ENCODE results near the gene CASP8AP2.
"Not testable (repeated sequence)": the region's sequence is repeated elsewhere in the genome, so short reads cannot be mapped to it uniquely, and the experiment has no call there.

The CASP8AP2 gene

DNA sequence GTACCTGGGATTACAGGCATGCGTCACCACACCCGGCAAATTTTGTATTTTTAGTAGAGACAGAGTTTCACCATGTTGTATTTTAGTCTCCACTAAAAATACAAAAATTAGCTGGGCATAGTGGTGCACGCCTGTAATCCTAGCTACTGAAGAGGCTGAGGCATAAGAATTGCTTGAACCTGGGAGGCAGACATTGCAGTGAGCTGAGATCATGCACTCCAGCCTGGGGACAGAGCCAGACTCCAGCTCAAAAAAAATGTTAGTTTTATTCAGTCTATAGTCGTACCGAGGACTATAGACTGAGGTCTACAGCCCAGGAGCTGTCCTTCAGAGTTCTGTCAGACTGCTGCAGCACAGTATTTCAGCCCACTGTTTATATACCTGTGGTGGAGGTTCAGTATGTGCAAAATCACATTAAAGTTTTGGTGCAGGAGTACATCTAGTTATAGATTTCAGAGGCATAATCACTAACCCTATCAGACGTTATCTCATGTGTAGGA lies 3.6 kb upstream of the CASP8AP2 start:
- no peak for DNase-seq

DNA sequence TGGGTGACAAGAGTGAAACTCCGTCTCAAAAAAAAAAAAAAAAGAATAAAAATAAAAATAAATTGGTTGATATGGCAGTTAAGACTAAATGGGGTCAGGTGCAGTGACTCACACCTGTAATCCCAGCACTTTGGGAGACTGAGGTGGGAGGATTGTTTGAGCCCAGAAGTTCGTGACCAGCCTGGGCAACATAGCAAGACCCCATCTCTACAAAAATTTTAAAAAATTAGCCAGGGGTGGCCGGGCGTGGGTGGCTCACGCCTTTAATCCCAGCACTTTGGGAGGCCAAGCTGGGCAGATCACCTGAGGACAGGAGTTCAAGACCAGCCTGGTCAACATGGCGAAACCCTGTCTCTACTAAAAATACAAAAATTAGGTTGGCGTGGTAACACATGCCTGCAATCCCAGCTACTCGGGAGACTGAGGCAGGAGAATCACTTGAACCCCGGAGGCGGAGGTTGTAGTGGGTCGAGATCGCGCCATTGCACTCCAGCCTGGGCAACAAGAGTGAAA lies 1.1 kb upstream of the CASP8AP2 start:
- not testable (repeated sequence) for DNase-seq

DNA sequence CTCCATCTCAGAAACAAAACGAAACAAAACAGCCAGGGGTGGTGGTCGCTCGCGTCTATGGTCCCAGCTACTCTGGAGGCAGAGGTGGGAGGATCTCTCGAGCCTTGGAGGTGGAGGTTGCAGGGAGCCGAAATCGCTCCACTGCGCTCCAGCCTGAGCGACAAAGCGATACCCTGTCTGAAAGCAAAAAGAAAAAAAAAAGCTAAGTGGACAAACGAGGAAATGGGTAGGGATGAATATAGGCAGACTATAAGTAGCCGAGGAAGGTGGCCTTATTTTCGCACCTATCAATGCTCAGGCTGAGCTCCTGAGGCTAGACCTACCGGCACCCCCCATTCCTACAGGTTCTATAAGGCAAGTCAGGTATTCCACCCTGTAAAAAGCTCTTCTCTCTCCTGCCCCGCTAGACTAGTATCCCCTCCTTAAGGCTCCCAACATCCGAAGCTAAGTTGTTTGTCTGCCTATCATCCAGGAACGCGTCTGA lies 650 bp upstream of the CASP8AP2 start:
- no peak for DNase-seq

DNA sequence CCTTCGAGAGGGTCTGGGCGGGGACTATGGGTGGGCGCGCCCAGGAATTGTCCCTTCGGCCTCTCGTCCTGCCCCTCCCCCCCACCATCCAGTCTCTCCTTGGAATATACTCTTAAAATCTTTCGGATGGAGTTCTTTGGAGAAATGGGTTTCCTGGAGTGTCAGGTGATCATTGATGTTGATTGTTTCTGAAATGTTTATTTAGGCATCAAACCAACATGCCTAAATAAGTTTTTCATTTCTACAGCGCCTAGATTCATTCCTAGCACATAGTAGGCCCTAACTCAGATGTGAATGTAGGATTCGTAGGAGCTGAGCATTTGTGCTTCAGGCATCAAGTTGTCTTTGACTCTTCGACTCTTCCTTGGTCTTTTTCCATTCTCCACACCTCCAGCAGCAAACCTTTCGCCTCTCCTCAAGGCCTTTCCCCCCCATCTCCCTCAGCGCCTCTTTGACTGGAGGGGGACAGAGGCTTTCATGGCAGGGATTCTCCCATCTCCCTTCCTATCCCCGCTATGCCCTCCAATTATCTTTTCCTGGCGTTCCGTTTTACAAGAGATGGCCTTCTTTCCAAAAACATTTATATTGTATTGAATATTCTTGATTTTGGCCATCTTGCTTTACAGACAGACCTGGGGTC lies 610 bp downstream of the CASP8AP2 start:
- no peak for DNase-seq

DNA sequence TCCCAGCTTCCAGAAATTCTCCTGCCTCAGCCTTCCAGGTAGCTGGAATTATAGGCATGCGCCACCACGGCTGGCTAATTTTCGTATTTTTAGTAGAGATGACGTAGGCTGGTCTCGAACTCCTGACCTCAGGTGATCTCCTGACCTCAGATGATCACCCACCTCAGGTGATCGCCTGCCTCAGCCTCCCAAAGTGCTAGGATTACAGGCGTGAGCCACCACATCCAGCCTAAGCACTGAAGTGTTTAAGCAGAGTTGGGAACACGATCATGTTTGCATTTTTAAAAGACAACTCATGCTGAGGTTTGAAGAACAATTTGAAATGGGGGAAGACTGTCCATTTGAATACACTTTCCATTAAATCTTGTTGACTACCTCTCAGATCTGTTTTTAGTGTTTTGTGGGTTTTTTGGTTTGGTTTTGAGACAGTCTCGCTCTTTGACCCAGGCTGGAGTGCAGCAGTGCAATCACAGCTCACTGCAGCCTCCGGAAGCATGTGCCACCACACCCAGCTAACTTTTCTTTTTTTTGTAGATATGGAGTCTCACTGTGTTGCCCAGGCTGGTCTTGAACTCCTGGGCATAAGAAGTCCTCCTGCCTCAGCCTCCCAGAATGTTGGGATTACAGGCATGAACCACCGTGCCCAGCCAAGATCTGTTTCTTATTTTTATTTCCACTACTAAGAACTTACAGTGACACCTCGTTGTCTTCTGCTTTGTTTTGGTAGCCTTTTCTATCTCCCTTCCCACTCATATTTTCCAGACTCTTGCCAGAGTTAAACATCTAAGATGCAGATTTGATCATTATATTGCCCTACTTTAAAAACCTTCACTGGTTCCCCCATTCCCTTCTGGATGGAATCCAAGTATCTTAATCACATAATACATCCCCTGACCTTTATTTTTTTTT lies 5.5 kb downstream of the CASP8AP2 start:
- DNase-seq: no peak

- no peak for DNase-seq
These were observed 7.1 kb downstream of the CASP8AP2 start for GRCh38 chr6:89836639-89837222.

- no peak for DNase-seq
These were observed 10.9 kb downstream of the CASP8AP2 start for GRCh38 chr6:89840538-89840937.

DNA sequence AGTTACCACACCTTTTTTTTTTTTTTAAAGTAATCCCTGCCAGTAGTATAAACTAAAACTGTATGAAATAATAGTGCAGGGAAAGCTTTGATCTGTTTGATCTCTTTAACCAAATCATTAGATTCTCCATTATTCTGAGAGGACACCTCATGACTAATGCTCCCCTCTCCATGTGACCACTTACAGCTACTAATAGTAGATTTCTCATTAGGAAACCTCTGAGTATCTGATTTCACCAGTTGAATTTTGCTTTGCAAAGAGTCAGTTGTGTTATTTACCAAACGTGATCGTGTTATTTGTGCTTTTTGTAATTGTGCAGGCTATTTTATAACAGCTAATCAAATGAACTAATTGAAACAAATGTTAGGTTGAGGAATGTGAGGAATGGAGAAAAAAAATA lies 12.5 kb downstream of the CASP8AP2 start:
- no peak for DNase-seq

DNA sequence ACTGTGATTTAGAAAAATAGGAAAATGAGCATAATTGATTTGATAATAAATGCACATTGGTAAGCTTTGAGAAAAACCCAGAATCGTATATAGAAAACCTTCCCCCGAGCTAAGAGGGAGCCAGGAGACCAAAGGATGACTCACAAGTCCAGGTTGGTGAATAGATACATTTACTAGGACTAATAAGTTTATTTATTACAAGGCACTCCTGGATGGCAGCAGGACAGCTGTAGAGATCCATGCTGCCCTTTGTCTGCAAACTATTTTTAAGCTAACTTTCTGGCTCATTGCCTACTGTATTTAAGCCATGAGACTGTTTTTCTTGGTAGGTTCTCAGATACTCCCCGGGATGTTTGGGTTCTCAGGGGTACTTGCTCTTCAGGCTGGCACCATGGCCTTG lies 13.4 kb downstream of the CASP8AP2 start:
- no peak for DNase-seq

- DNase-seq: not testable (repeated sequence)
These were observed 17.8 kb downstream of the CASP8AP2 start for GRCh38 chr6:89847513-89847912.

DNA sequence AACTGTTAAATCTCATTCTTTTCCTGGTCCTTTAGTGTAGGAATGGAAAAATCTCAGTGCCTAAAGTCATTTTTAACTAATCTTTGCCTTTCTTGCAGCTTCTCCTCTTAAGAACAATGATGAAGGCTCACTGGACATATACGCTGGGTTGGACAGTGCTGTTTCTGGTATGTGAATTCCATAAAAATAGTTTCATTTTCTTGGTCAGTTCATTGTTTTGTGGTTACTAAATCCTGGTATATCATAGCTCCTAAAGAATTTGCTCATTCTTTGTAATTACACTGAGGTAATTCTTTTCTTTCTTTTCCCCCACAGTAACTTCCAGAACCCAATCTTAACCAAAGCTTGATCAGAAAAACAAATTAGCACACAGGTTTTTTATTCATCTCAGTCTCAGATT lies 23.4 kb downstream of the CASP8AP2 start:
- no peak for DNase-seq

DNA sequence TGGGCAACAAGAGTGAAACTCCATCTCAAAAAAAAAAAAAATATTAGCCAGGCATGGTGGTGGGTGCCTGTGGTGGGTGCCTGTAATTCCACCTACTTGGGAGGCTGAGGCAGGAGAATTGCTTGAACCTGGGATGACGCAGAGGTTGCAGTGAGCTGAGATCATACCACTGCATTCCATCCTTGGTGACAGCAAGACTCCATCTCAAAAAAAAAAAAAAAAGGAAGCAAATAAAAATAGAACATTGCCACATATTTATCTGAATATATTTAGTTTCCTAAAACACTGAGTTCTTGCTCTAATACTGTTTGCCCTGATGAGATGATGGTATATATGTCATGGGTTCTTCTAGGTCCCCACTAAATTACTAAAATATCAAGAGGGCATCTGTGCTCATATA lies 28.4 kb downstream of the CASP8AP2 start:
- DNase-seq: no peak

- no peak for DNase-seq
These were observed 30.1 kb downstream of the CASP8AP2 start for GRCh38 chr6:89859744-89860143.

GRCh38 chr6:89862273-89862672 lies 32.6 kb downstream of the CASP8AP2 start:
- DNase-seq: no peak

- DNase-seq: no peak
These were observed 33.0 kb downstream of the CASP8AP2 start for GRCh38 chr6:89862698-89863097.

GRCh38 chr6:89866024-89866678 lies 36.5 kb downstream of the CASP8AP2 start:
- no peak for DNase-seq

GRCh38 chr6:89873721-89874120 lies 44.0 kb downstream of the CASP8AP2 start:
- no peak for DNase-seq

DNA sequence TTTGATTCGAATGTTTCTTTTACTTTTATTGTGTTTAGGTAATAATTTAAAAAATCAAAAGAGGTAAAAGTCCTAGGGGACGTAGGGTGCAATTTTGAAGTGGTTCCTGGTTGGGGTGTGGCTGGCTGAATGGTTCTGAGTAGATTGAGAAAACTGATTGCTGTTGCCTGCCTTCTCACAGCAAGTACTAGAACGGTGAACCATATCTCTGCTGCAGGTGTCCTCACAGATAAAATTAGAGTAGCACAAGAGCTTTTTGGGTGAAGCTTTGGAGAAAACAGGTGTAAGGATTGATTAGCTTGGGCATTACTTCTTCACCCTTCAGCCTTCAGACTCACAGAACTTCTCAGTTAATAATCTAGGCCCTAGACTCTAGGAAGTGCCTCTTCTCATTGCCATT lies 44.8 kb downstream of the CASP8AP2 start:
- DNase-seq: no peak

- no peak for DNase-seq
These were observed 56.9 kb downstream of the CASP8AP2 start for GRCh38 chr6:89886378-89887120.

DNA sequence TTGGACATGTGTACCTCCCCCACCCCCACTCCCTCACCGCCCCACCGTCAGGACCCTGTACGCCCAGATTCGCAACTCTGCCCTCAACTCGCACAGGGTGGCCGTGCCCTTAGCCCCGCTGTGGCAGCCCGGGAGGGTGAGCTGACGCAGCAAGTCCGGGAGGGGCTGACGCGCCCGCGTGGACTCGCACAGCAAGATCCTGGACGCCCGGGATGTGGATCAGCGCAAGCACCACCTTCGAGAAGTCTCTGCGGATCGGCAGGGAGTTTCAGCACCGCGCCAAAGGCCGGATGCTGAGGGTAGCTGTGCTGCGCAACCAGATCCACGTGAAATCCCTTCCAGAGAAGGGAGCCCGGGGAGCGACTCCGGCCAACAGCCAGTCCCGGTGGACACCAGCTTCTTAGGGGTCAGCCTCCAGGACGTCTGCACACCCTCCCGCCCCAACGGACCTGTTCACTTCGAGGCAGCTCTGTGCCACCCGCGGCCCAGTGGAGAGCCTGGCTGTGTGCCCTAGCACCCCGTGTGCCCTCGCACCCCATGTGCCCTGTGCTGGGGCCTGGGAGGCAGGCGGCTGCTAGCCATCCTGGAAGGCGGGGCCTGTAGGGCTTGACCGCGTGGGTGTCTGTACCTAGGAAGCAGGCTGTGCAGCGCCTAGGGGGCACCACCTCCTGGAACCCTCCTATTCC lies 57.9 kb downstream of the CASP8AP2 start:
- DNase-seq: no peak

GRCh38 chr6:89888138-89888514 lies 58.4 kb downstream of the CASP8AP2 start:
- no peak for DNase-seq

- DNase-seq: no peak
These were observed 59.2 kb downstream of the CASP8AP2 start for GRCh38 chr6:89888871-89889270.

All from amniotic stem cell (primary cell).